WTC11 (cell line): ENCODE results near the gene DENND4B. TPM values are rescaled to one million over a fixed set of nuclear protein-coding genes. Genes with fewer than 3 reads are reported as not detected.
"Not testable (repeated sequence)": the region's sequence is repeated elsewhere in the genome, so short reads cannot be mapped to it uniquely, and the experiment has no call there.

ENCODE experiments used
- ATAC-seq: fragments of 200-7000 bp; cut with Tn5 transposase; 2 replicates; pipeline ENCODE4 v1.10.0; 2021; ENCODE audit warnings: mild to moderate bottlenecking, moderate library complexity
- CTCF ChIA-PET: fragments of 300-600 bp; sonication (Branson Sonifier 250); formaldehyde crosslinking; loops from one replicate; lab custom pipeline; 2021; ENCODE audit warnings: antibody characterized with exemption; lab: Charles Lee
- POLR2A ChIA-PET: fragments of 350-600 bp; sonication (Branson Sonifier 250); formaldehyde crosslinking; loops from one replicate; lab custom pipeline; 2021; ENCODE audit warnings: antibody characterized with exemption; lab: Charles Lee
- DNase-seq: peaks from one replicate; pipeline ENCODE4 v3.0.0; 2021; ENCODE audit warnings: low spot score
- H3K27ac Mint-ChIP-seq: 2 replicates; pipeline ENCODE4 v1.8.0; 2021; ENCODE audit warnings: mixed read lengths
- H3K27me3 Mint-ChIP-seq: 2 replicates; pipeline ENCODE4 v1.8.0; 2021; ENCODE audit warnings: low read depth, mild to moderate bottlenecking, moderate library complexity, mixed read lengths
- H3K36me3 Mint-ChIP-seq: 2 replicates; pipeline ENCODE4 v1.8.0; 2021; ENCODE audit warnings: mixed read lengths
- H3K4me1 Mint-ChIP-seq: 2 replicates; pipeline ENCODE4 v1.8.0; 2022; ENCODE audit warnings: mixed read lengths
- H3K4me3 Mint-ChIP-seq: 2 replicates; pipeline ENCODE4 v1.8.0; 2021; ENCODE audit warnings: mild to moderate bottlenecking, moderate library complexity, mixed read lengths
- H3K9me3 Mint-ChIP-seq: 2 replicates; pipeline ENCODE4 v1.8.0; 2021; ENCODE audit warnings: mixed read lengths
- ESRRA ChIP-seq: sonication (generic); formaldehyde crosslinking; IDR thresholded peaks from 2 replicates; pipeline ENCODE4 v1.8.1; 2022; ENCODE audit warnings: mild to moderate bottlenecking, missing genetic modification reagents, borderline replicate concordance
- FOXP1 ChIP-seq: sonication (generic); formaldehyde crosslinking; IDR thresholded peaks from 2 replicates; pipeline ENCODE4 v1.8.0; 2022; ENCODE audit warnings: missing genetic modification reagents, mild to moderate bottlenecking, moderate library complexity, borderline replicate concordance
- IRF2 ChIP-seq: sonication (generic); formaldehyde crosslinking; IDR thresholded peaks from 2 replicates; pipeline ENCODE4 v1.8.0; 2022; ENCODE audit warnings: low read depth, missing genetic modification reagents, borderline replicate concordance
- JUN ChIP-seq: sonication (generic); formaldehyde crosslinking; IDR thresholded peaks from 2 replicates; pipeline ENCODE4 v1.8.0; 2023; ENCODE audit warnings: mild to moderate bottlenecking, missing genetic modification reagents
- NR3C1 ChIP-seq: sonication (generic); formaldehyde crosslinking; conservative IDR thresholded peaks from 2 replicates; pipeline ENCODE4 v1.8.1; 2023; ENCODE audit warnings: low read depth, mild to moderate bottlenecking, missing genetic modification reagents
- ZNF121 ChIP-seq: sonication (generic); formaldehyde crosslinking; IDR thresholded peaks from 2 replicates; pipeline ENCODE4 v1.8.0; 2023; ENCODE audit warnings: missing genetic modification reagents
- total RNA-seq: library from RNA; stranded (reverse); gene quantifications from 3 replicates; pipeline ENCODE4 v1.2.3, GENCODE V29; 2021
- TF ChIP-seq, protein P1 (sequence below): sonication (generic); formaldehyde crosslinking; IDR thresholded peaks from 2 replicates; pipeline ENCODE4 v1.8.0; 2022; ENCODE audit warnings: mild to moderate bottlenecking, missing genetic modification reagents
- TF ChIP-seq, protein P2 (sequence below): sonication (generic); formaldehyde crosslinking; IDR thresholded peaks from 2 replicates; pipeline ENCODE4 v1.8.0; 2022; ENCODE audit warnings: mild to moderate bottlenecking, missing genetic modification reagents
- TF ChIP-seq, protein P3 (sequence below): sonication (generic); formaldehyde crosslinking; IDR thresholded peaks from 2 replicates; pipeline ENCODE4 v1.8.1; 2023; ENCODE audit warnings: mild to moderate bottlenecking, missing genetic modification reagents, borderline replicate concordance
- TF ChIP-seq, protein P4 (sequence below): sonication (generic); formaldehyde crosslinking; IDR thresholded peaks from 2 replicates; pipeline ENCODE4 v1.8.1; 2022; ENCODE audit warnings: mild to moderate bottlenecking, missing genetic modification reagents, moderate library complexity, borderline replicate concordance

Gene DENND4B
- total RNA-seq, 1 experiment from 2014 or later = 93.1 TPM

DNA sequence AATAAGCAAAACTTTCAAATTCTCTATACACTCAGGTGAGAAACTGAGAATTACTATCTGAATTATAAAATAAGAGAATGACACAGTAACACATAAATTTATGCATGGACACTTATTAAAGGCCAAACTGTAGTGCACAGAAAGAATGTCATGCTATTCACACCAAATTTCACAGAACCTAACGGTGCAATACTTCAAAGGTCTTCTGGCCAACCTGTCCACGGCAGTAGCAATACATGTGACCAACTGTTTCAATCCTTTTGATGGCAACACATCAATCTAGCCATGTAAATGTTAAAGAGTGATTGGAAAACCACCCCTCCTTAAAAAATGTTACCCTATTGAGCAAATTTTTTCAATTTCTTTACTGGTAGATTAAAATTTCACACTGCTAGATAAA, 34.2 kb downstream of the DENND4B start:
- TF ChIP-seq JUN = no peak
- TF ChIP-seq, protein P1, sequence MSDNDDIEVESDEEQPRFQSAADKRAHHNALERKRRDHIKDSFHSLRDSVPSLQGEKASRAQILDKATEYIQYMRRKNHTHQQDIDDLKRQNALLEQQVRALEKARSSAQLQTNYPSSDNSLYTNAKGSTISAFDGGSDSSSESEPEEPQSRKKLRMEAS (CRISPR knock-in tag) = no peak
- no peak for ATAC-seq
- Mint-ChIP-seq H3K4me1 (no peaks in the 10 kb centered on the region), H3K36me3 (peaks cover 17% of the 10 kb centered on the region), H3K4me3 (no peak overlapping the region), H3K9me3 (peaks cover 6% of the 10 kb centered on the region), H3K27me3 (no peaks in the 10 kb centered on the region), H3K27ac (no peak overlapping the region)
- ChIA-PET POLR2A (no interaction called here), CTCF (no interaction called here)
- DNase-seq = no peak

DNA sequence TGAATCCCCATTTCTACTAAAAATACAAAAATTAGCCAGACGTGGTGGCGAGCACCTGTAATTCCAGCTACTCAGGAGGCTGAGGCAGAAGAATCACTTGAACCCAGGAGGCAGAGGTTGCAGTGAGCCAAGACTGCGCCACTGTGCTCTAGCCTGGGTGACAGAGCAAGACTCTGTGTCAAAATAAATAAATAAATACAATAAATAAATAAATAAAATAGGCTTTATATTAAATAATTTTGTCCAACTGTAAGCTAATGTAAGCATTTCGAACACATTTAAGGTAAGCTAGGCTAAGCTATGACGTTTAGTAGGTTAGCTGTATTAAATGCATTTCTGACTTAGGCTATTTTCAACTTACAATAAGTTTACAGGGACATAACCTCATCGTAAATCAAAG, 36.0 kb downstream of the DENND4B start:
- DNase-seq, ATAC-seq, H3K4me3 Mint-ChIP-seq, CTCF ChIA-PET, H3K27ac Mint-ChIP-seq, H3K27me3 Mint-ChIP-seq, H3K4me1 Mint-ChIP-seq: not testable (repeated sequence)
- POLR2A ChIA-PET = interaction anchor here (0.7 to 0.9 kb wide), 2 partner anchors 57 to 61 kb away, joined by 3 to 4 read pairs; partner anchors contain the start of gene CREB3L4
- peaks cover 11% of the 10 kb centered on the region for H3K9me3 Mint-ChIP-seq
- peaks cover 18% of the 10 kb centered on the region for H3K36me3 Mint-ChIP-seq

DNA sequence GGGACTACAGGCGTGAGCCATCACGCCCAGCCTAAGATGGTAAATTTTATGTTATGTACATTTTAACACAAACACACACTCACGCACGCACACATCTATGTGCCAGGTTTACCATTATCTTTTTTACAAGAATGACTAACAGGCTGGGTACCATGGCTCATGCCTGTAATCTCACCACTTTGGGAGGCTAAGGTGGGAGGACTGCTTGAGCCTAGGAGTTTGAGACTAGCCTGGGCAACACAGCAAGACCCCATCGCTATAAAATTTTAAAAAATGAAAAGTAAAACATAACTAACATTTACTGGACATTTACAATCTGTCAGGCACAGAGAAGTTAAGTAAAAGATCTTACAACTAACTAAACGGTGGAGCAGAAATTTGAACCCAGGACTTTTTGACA, 38.4 kb downstream of the DENND4B start:
- Mint-ChIP-seq H3K4me3 (no peak overlapping the region), H3K9me3 (peaks cover 11% of the 10 kb centered on the region), H3K27ac (no peak overlapping the region), H3K27me3 (no peaks in the 10 kb centered on the region), H3K4me1 (0 out of 2 replicates have a peak, but pooled peaks cover 6% of the 10 kb centered on the region), H3K36me3 (peaks cover 22% of the 10 kb centered on the region)
- no peak for DNase-seq
- no peak for ATAC-seq
- CTCF ChIA-PET = no interaction called here
- TF ChIP-seq ZNF121 (CRISPR knock-in tag) (0 out of 2 replicates have a peak, but pooled peaks have one; percentile 8), NR3C1 (CRISPR knock-in tag) (no peak)
- POLR2A ChIA-PET = no interaction called here

DNA sequence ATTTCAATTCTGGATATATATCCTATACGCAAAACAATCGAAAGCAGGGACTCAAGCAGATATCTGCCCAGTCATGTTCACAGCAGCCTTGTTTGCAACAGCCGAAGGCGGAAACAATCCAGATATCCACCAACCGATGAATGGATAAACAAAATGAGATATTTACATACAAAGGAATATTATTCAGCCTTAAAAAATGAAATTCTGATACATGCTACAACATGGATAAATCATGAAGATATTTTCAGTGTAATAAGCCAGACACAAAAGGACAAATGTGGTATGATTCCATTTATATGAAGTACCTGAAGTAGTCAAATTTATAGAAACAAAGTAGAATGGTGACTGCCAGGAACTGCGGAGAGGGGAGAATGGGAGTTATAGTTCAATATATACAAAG, 39.4 kb downstream of the DENND4B start:
- ATAC-seq (no peak), DNase-seq (no peak)
- Mint-ChIP-seq H3K36me3 (peaks cover 22% of the 10 kb centered on the region), H3K4me3 (no peak overlapping the region), H3K27me3 (no peaks in the 10 kb centered on the region), H3K4me1 (0 out of 2 replicates have a peak, but pooled peaks cover 6% of the 10 kb centered on the region), H3K27ac (peak overlapping the region; percentile 50), H3K9me3 (peaks cover 11% of the 10 kb centered on the region)
- ChIA-PET POLR2A (no interaction called here), CTCF (no interaction called here)
- TF ChIP-seq, protein P2, sequence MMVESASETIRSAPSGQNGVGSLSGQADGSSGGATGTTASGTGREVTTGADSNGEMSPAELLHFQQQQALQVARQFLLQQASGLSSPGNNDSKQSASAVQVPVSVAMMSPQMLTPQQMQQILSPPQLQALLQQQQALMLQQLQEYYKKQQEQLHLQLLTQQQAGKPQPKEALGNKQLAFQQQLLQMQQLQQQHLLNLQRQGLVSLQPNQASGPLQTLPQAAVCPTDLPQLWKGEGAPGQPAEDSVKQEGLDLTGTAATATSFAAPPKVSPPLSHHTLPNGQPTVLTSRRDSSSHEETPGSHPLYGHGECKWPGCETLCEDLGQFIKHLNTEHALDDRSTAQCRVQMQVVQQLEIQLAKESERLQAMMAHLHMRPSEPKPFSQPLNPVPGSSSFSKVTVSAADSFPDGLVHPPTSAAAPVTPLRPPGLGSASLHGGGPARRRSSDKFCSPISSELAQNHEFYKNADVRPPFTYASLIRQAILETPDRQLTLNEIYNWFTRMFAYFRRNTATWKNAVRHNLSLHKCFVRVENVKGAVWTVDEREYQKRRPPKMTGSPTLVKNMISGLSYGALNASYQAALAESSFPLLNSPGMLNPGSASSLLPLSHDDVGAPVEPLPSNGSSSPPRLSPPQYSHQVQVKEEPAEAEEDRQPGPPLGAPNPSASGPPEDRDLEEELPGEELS (CRISPR knock-in tag) = no peak
- TF ChIP-seq, protein P3, sequence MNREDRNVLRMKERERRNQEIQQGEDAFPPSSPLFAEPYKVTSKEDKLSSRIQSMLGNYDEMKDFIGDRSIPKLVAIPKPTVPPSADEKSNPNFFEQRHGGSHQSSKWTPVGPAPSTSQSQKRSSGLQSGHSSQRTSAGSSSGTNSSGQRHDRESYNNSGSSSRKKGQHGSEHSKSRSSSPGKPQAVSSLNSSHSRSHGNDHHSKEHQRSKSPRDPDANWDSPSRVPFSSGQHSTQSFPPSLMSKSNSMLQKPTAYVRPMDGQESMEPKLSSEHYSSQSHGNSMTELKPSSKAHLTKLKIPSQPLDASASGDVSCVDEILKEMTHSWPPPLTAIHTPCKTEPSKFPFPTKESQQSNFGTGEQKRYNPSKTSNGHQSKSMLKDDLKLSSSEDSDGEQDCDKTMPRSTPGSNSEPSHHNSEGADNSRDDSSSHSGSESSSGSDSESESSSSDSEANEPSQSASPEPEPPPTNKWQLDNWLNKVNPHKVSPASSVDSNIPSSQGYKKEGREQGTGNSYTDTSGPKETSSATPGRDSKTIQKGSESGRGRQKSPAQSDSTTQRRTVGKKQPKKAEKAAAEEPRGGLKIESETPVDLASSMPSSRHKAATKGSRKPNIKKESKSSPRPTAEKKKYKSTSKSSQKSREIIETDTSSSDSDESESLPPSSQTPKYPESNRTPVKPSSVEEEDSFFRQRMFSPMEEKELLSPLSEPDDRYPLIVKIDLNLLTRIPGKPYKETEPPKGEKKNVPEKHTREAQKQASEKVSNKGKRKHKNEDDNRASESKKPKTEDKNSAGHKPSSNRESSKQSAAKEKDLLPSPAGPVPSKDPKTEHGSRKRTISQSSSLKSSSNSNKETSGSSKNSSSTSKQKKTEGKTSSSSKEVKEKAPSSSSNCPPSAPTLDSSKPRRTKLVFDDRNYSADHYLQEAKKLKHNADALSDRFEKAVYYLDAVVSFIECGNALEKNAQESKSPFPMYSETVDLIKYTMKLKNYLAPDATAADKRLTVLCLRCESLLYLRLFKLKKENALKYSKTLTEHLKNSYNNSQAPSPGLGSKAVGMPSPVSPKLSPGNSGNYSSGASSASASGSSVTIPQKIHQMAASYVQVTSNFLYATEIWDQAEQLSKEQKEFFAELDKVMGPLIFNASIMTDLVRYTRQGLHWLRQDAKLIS (CRISPR knock-in tag) = no peak
- TF ChIP-seq ESRRA (CRISPR knock-in tag) (no peak), IRF2 (no peak), FOXP1 (no peak)
- TF ChIP-seq, protein P4, sequence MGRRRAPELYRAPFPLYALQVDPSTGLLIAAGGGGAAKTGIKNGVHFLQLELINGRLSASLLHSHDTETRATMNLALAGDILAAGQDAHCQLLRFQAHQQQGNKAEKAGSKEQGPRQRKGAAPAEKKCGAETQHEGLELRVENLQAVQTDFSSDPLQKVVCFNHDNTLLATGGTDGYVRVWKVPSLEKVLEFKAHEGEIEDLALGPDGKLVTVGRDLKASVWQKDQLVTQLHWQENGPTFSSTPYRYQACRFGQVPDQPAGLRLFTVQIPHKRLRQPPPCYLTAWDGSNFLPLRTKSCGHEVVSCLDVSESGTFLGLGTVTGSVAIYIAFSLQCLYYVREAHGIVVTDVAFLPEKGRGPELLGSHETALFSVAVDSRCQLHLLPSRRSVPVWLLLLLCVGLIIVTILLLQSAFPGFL = no peak
